Measurements from ENCODE around the gene USP20. TPM values are rescaled to one million over a fixed set of nuclear protein-coding genes. Genes with fewer than 3 reads are reported as not detected.

The USP20 gene
- polyA plus RNA-seq, 1 of the 3 experiments (the other 2 are of a cell fraction), result 22.5 TPM

DNA sequence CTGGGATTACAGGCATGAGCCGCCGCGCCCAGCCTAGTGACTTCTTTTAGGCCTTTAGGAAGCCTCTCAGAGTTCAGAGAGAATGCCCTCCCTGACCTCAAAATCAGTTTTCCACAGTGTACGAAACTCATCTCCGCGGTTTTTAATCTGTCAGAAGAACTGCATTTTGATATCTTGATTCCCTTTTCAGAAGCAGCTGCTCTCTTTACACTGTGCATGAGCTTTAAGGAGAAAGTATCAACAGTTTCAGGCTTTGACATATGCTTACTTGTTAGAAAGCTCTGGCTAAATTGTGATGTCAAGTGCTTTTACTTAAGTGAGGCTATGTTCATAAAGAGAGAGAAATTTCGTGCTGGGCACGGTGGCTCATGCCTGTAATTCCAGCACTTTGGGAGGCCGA, 74.6 kb downstream of the USP20 start (continued):
- TF ChIP-seq, protein P1, sequence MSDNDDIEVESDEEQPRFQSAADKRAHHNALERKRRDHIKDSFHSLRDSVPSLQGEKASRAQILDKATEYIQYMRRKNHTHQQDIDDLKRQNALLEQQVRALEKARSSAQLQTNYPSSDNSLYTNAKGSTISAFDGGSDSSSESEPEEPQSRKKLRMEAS (IDR thresholded peaks at IDR 0.05; ENCODE audit: low read depth), result no peak
- TF ChIP-seq RCOR1 (IDR thresholded peaks at IDR 0.05; ENCODE audit: low read length) (no peak), MEF2A (IDR thresholded peaks at IDR 0.05; ENCODE audit: borderline replicate concordance, low read depth) (no peak), TAF1 (IDR thresholded peaks at IDR 0.05; ENCODE audit: borderline replicate concordance, low read depth, low read length) (no peak), ELF1 (IDR thresholded peaks at IDR 0.05) (no peak), NFIC (IDR thresholded peaks at IDR 0.05; ENCODE audit: borderline replicate concordance) (no peak), EZH2phosphoT487 (IDR thresholded peaks at IDR 0.05; ENCODE audit: borderline replicate concordance, low read depth) (no peak), RXRA (IDR thresholded peaks at IDR 0.05; ENCODE audit: borderline replicate concordance, low read depth) (no peak), EP300 (IDR thresholded peaks at IDR 0.05; ENCODE audit: borderline replicate concordance in 1 of 2, low read depth in 1 of 2, low read length in 1 of 2) (no peak)
- TF ChIP-seq, protein P2, sequence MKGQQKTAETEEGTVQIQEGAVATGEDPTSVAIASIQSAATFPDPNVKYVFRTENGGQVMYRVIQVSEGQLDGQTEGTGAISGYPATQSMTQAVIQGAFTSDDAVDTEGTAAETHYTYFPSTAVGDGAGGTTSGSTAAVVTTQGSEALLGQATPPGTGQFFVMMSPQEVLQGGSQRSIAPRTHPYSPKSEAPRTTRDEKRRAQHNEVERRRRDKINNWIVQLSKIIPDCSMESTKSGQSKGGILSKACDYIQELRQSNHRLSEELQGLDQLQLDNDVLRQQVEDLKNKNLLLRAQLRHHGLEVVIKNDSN (IDR thresholded peaks at IDR 0.05; ENCODE audit: borderline replicate concordance, low read depth), result no peak
- TF ChIP-seq, protein P3, sequence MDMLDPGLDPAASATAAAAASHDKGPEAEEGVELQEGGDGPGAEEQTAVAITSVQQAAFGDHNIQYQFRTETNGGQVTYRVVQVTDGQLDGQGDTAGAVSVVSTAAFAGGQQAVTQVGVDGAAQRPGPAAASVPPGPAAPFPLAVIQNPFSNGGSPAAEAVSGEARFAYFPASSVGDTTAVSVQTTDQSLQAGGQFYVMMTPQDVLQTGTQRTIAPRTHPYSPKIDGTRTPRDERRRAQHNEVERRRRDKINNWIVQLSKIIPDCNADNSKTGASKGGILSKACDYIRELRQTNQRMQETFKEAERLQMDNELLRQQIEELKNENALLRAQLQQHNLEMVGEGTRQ (IDR thresholded peaks at IDR 0.05; ENCODE audit: borderline replicate concordance, low read depth, low read length), result no peak

DNA sequence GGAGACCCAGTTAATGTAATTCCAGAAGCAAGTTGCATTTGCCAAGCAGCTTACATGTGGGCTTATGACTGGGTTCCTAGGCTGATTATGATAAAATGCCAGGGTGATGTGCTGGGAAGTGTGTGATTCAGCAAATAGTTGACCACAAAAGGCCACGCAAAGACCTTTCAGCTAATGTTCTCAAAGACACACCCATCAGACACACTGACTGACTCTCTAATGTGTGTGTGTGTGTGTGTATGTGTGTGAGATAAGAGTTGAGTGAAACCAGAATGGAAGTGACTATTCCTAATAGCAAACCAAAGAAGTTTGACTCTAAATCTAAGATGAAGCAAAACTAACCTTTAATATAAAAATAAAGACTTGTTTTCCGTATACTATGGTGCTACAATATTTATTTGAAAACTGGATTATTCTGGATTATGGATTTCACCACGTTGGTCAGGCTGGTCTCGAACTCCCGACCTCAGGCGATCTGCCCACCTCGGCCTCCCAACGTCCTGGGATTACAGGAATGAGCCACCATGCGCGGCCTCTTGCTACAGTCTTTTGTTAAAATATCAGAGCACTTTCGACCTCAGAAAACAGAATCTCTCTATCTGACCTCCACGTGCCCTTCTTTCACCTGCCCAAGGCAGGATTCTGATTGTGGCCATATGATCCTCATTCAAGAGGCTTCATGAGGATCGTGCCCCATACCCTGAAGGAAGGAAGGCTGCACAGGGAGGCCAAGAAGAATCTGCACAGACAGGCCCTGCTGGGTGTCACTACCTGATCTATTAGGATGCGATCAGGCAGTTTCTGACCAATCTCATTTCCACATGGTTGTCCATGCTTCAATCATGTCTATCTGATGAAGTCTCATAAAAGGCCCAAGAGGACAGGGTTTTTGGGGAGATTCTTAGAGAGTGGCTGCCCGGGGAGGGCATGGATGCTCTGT, 75.6 kb downstream of the USP20 start:
- 82% methylated on average over 15 of the region's 15 CpGs for WGBS (ENCODE audit: low lambda C conversion rate)
- Histone ChIP-seq H3K9me3 (no peaks in the 10 kb centered on the region), H4K20me1 (ENCODE audit: insufficient read depth) (no peaks in the 10 kb centered on the region), H3K4me1 (ENCODE audit: control insufficient read depth in 1 of 2, insufficient read depth in 2 of 2, low read depth in 1 of 2, low read length in 1 of 2) (peaks cover 0 to 7% of the 10 kb centered on the region in 2 experiments; a peak in 2 of 4 replicates), H3K36me3 (replicated peaks in 1 of 2; ENCODE audit: control insufficient read depth in 1 of 2, insufficient read depth in 2 of 2, low read length in 1 of 2) (peaks cover 0 to 17% of the 10 kb centered on the region in 2 experiments), H3K27ac (ENCODE audit: low read depth in 2 of 2, low read length in 1 of 2) (peak overlapping the region in 1 of 2 experiments; percentile 70; a peak in 2 of 4 replicates), H2AFZ (ENCODE audit: low read depth) (no peak overlapping the region), H3K9me2 (no peaks in the 10 kb centered on the region), H3K4me3 (ENCODE audit: low read depth in 2 of 2, low read length in 1 of 2) (no peak overlapping the region), H3K4me2 (no peak overlapping the region), H3K9ac (no peak overlapping the region), H3K27me3 (ENCODE audit: insufficient read depth) (no peaks in the 10 kb centered on the region), H3F3A (replicated peaks; ENCODE audit: insufficient read depth) (no peaks in the 10 kb centered on the region), H3K79me2 (ENCODE audit: insufficient read depth) (no peaks in the 10 kb centered on the region)
- DNase-seq, result no peak
- ChIA-PET POLR2A (no interaction called here), CTCF (interaction anchor here (3.1 kb wide), 1 partner anchor 25 kb away, joined by 10 read pairs; no protein-coding TSS in a partner anchor)
- TF ChIP-seq, protein P3 (IDR thresholded peaks at IDR 0.05; ENCODE audit: borderline replicate concordance, low read depth, low read length), result no peak
- no peak for TF ChIP-seq RAD21 (IDR thresholded peaks at IDR 0.05; ENCODE audit: low read length)
- TF ChIP-seq TAF1 (IDR thresholded peaks at IDR 0.05; ENCODE audit: borderline replicate concordance, low read depth, low read length), result no peak; the same call in 1 of the 2 replicates
- no peak for TF ChIP-seq MEF2A (IDR thresholded peaks at IDR 0.05; ENCODE audit: borderline replicate concordance, low read depth)
- TF ChIP-seq, protein P4, sequence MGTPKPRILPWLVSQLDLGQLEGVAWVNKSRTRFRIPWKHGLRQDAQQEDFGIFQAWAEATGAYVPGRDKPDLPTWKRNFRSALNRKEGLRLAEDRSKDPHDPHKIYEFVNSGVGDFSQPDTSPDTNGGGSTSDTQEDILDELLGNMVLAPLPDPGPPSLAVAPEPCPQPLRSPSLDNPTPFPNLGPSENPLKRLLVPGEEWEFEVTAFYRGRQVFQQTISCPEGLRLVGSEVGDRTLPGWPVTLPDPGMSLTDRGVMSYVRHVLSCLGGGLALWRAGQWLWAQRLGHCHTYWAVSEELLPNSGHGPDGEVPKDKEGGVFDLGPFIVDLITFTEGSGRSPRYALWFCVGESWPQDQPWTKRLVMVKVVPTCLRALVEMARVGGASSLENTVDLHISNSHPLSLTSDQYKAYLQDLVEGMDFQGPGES (IDR thresholded peaks at IDR 0.05; ENCODE audit: low read depth, low read length), result no peak
- peak; percentile 19 to 86; a peak in 1 of 4 replicates for TF ChIP-seq EP300 (IDR thresholded peaks at IDR 0.05; ENCODE audit: borderline replicate concordance in 1 of 2, low read depth in 1 of 2, low read length in 1 of 2)
- peak; percentile 68 for TF ChIP-seq NFIC (IDR thresholded peaks at IDR 0.05; ENCODE audit: borderline replicate concordance)
- 0 out of 2 replicates have a peak, but pooled peaks have one; percentile 28 for TF ChIP-seq YY1 (IDR thresholded peaks at IDR 0.05; ENCODE audit: low read depth)
- TF ChIP-seq SIN3A (IDR thresholded peaks at IDR 0.05; ENCODE audit: borderline replicate concordance, low read depth, low read length), result 0 out of 2 replicates have a peak, but pooled peaks have one; percentile 58
- TF ChIP-seq GATA2 (CRISPR knock-in tag; IDR thresholded peaks at IDR 0.05), result no peak
- no peak for TF ChIP-seq EZH2phosphoT487 (IDR thresholded peaks at IDR 0.05; ENCODE audit: borderline replicate concordance, low read depth)
- TF ChIP-seq FOSL2 (IDR thresholded peaks at IDR 0.05; ENCODE audit: borderline replicate concordance, low read depth), result peak; percentile 95
- no peak for TF ChIP-seq RFX5 (IDR thresholded peaks at IDR 0.05; ENCODE audit: low read length)
- peak; percentile 82; the same call in 1 of the 2 replicates for TF ChIP-seq POLR2AphosphoS5 (IDR thresholded peaks at IDR 0.05; ENCODE audit: low read depth, low read length)
- TF ChIP-seq JUND (IDR thresholded peaks at IDR 0.05), result peak; percentile 91
- TF ChIP-seq RXRA (IDR thresholded peaks at IDR 0.05; ENCODE audit: borderline replicate concordance, low read depth), result peak; percentile 51; the same call in 1 of the 2 replicates
- TF ChIP-seq, protein P5, sequence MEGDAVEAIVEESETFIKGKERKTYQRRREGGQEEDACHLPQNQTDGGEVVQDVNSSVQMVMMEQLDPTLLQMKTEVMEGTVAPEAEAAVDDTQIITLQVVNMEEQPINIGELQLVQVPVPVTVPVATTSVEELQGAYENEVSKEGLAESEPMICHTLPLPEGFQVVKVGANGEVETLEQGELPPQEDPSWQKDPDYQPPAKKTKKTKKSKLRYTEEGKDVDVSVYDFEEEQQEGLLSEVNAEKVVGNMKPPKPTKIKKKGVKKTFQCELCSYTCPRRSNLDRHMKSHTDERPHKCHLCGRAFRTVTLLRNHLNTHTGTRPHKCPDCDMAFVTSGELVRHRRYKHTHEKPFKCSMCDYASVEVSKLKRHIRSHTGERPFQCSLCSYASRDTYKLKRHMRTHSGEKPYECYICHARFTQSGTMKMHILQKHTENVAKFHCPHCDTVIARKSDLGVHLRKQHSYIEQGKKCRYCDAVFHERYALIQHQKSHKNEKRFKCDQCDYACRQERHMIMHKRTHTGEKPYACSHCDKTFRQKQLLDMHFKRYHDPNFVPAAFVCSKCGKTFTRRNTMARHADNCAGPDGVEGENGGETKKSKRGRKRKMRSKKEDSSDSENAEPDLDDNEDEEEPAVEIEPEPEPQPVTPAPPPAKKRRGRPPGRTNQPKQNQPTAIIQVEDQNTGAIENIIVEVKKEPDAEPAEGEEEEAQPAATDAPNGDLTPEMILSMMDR (IDR thresholded peaks at IDR 0.05), result no peak
- no peak for TF ChIP-seq NRF1 (IDR thresholded peaks at IDR 0.05; ENCODE audit: low read depth, low read length)
- no peak for TF ChIP-seq FOXM1 (IDR thresholded peaks at IDR 0.05; ENCODE audit: low read depth)
